ENCODE measurements around the gene GFER.
"Not testable (repeated sequence)": the region's sequence is repeated elsewhere in the genome, so short reads cannot be mapped to it uniquely, and the experiment has no call there.

GFER gene

DNA sequence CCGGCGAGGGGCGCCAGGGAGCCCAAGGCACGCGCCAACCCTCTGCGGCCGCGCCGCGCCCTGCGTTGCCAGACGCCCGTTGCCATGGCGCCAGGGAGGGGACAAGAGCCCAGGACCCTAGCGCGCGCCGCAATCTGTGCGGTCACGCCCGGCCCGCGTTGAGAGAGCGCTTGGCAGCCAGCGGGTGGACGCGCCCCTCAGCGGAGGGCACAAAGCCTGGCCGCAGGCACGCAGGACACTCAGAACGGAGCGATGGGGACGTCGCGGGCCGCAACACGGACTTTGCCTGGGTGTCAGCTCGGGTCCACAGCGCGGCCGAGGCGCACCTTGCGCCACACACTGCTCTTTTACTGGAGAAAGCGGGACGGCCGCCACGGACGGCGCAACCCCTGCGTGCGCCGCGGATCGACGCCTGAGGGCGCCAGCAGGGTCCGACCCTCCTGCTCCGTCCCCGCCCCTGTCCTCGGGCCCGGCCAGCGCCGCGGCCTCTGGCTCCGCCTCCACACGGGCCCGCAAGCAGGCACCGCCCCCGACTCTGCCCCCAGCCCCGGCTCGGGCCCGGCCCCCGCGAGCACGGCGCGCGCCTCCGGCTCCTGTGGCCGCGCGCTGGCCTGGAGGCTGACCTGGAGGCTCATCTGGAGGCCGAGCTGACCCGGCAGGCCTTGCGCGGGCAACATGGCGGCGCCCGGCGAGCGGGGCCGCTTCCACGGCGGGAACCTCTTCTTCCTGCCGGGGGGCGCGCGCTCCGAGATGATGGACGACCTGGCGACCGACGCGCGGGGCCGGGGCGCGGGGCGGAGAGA, at the start of gene GFER:
GFER (plus strand) TSS at position 650 of the 803 bp plus-strand sequence; CDS start at position 676, 26 bp downstream.
- peak; percentile 42 for DNase-seq

DNA sequence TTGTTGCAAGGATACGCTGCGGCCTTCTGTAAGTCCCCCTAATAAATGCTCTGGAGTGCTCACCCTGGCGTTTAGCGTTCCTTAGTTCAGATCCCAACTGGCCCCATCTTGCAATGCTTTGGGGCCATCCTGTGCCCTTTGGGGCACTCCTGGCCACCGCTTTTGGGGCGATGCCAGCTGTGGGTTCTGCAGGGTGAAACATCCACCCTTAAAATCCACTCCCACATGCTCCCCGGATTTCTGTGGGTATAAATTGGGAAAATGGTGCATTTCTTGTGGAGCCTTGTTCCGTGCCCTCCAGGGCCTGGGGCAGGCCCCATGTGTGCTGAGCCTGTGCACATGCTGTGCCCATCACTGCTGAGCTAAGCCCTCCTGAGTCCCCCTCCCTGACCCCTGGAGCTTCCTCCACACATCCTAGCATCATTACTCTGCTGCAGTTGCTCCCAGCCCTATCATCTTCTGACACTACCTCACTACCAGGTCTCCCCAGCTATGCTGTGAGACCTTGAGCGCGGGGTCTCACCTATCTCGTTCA, 47.0 kb upstream of the GFER start:
- no peak for DNase-seq

DNA sequence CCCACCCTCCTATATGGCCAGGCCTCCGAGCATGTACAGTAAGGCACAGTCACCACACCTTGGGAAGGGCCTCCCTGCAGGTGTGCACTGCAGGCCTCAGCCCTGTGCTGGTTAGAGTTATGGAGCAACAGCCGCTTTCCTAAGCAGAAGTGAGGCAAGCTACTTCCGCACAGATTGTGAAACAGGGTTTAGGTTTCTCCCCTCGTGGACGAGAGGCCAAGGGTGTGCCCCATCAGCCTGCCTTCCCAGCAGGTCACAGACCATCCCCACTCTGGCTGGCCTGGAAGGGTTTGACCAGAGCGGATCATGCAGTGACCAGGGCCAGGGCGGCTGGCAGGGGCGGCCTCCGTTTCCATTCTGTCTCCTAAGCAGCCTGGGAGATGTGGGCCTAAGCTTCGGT, 45.7 kb upstream of the GFER start:
- no peak for DNase-seq

DNA sequence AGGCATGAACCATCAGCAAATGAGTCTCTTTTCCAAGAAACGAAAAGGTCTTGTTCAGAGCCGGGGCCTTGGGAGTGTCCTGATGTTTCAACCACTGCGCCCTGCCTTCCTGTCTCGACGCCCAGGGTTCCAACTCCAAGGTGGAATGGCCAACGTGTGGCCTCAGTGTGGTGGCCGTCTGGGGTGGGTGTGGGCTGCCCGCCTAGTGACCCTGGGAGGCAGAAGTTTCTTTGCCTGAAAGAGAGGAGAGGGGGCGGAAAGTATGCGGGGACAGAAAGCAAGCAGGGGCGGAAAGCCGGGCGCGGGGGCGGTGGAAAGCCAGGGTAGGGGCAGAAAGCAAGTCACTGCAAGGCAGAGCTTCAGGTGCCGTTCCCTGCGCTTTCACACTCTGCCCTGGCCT, 45.1 kb upstream of the GFER start:
- no peak for DNase-seq

DNA sequence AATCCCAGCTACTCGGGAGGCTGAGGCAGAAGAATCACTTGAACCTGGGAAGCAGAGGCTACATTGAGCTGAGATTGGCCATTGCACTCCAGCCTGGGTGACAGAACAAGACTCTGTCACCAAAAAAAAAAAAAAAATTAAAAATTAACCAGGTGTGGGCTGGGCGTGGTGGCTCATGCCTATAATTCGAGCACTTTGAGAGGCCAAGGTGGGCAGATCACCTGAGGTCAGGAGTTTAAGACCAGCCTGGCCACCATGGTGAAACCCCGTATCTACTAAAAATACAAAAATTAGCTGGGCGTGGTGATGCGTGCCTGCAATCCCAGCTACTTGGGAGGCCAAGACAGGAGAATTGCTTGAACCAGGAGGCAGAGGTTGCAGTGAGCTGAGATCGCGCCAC, 44.2 kb upstream of the GFER start:
- not testable (repeated sequence) for DNase-seq

DNA sequence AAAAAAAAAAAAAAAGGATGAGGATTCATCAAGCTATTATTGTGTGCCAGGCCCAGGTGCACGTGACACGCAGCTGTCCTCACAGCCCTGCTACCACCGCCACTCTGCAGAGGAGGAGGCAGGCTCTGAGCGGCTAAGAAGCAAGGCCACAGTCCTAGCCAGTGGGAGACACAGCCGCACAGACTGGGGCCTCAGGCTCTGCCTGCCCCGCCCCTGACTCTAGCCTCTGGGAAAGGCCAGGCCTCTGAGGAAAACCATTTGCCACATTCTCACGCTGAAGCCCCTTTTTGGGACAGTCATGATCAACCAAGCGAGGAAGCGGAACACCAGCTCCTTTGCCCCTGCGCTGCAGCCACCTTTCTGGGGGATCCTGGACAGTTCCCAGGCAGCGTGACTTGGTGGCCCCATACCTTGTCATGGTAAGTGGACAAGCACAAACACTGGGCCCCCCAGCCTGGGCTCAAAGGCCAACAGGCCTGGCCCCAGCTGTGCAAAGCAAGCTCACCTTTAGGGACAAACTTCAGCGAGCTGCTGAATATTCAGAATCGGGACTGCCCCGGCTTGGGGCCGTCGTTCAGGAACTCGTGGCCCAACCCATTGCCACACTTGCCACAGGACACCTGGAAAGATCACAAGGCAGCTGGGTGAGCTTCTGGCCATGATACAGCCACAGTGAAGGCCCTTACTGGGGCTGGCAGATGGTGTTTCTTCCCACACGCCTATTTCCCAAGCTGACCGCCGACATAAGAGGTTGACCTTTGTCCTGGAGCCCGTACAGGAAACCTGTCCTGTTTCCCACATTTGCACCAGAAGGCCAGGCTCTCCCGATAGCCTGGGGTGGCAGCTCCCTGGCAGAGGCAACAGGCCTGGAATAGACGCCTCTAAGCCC, 43.5 kb upstream of the GFER start:
- no peak for DNase-seq

DNA sequence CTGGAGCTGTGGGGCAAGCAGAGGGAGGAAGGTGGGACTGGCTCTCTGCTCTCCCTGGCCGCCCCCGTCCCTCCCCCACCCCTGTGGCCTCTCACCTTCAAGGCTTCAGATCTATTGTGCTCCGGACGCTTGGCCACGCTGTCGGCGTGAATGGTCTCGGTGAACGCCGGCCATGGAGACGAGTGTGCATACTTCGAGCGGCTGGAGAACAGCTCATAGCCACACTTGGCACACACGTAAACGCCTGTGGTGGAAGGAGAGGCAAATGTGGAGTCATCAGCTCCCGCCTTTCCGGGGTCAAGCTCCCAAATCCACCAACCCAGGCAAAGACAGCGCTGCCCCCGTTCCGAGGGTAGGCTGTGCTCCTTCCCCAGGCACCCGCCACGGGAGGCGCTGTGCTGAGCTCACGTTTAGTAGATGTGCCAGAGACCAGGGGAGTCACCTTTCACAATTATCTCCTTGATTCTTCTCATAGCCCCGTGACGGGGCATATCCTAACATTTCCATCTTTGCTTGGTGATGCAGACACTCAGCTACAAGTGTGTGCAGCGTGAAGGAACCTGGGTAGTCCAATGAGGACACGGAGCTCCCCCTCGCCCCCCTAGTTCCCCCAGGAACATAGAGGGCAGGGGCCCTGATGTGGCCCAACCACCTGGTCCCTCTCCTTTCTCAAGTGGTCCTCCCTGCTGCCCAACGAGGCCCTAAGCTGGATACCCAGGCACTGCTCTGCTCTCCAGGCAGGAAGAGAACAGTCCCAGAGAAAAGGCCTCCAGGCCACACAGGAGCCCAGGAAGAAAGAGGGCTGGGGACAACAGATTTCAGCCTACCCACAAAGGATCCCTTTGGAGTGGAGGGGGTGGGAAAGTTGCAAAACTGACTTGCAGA, 42.6 kb upstream of the GFER start:
- no peak for DNase-seq

DNA sequence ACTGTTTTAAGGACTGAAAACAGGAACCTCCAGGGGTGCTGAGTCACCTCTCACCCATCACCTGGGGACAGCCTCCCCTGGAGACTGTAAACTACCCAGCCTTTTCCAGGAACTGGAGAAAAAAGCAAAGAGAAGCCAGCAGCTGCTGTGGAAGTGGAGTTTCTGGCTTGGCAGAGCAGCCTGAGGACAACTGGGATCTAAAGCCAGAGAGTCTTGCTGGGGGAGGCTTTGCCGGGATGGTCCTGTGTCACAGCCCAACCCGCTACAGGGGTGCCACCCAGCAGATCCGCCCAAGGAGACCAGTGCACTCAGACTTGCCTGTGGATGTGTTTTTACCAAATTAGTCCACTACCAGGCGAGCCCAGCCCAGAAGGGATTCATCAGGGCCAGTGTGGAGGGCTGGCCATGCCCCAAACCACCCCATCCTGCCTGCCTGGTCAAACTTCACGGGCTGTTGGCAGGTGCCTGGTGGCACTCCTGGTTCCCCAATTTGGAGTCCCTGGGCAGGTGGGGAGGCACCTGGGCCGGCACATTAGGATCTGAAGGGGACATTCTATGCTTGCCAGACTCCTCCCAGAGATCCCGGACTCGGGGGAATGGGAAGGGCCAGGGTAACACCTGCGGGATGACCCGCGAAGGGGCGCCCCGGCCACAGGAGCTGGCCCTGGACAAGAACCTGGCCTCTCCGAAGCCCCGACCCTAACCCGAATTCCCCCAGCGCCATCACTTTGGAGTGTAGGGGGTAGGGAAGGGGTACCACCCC, 41.8 kb upstream of the GFER start:
- no peak for DNase-seq

DNA sequence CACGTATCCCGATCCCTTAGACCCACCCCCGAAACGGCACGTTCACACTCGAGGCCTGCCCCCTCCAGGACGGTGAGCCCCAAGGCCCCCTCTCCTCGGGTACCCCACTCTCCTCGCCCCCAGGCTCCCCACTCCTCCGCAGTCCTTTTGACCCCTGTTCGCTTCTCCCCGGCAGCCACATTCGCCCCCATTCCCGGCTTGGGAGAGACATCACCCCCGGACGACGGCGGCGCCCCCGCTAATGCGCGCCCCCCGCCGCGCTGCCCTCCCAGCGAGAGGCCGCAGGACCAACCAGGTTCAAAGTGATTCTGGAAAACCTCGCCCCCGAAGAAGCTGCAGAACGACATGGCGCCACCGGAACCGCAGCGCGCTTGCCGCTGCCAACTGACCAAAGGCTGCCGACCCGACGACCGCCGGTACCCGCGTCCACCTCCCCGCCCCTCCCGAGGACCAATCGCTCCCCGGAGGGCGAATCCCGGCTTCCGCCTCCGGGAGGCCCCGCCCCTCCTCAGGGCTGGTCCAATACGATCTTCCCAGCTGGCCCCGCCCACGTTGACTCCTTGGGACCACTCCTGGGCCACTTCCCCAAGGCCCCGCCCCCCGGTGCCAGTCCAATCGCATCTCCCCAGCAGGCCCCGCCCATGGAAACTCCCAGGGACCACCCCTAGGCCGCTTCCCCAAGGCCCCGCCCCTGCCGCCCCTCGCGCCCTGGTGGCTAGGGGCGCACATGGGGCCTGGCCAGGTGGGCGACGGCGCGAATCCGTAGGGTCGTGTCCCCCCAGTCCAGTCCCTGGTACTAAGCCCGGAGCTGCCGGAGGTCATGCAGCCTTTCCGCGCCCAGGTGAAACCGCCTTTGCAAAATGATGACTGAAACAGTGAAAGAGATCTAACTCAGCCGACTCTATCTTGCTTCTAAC, 40.9 kb upstream of the GFER start, which contains the start of gene MSRB1:
MSRB1 (minus strand) TSS at position 390 of the 917 bp plus-strand sequence; CDS start at position 347, 43 bp downstream.
- DNase-seq: peak; percentile 90

DNA sequence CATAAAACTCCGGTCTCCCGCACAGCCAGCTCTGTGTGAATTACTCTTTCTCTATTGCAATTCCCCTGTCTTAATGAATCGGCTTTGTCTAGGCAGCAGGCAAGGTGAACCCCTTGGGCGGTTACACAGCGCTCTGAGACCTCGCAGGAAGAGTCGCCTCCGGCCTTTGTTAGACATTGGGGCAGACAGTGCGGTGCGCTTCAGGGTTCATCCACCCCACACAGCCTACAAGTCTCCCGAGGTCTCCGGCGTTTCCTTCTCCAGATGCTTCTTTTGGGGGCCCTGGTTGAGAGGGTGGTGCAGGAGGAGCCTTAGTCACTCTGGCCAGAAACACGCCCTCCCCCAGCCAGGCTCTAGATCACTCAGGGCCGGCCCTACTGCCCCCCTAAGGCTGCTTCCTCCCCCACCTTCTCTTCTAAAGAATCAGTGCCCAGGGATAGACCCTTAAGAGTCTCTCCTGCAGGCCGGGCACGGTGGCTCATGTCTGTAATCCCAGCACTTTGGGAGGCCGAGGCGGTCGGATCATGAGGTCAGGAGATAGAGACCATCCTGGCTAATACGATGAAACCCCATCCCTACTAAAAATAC, 39.3 kb upstream of the GFER start:
- DNase-seq: no peak

DNA sequence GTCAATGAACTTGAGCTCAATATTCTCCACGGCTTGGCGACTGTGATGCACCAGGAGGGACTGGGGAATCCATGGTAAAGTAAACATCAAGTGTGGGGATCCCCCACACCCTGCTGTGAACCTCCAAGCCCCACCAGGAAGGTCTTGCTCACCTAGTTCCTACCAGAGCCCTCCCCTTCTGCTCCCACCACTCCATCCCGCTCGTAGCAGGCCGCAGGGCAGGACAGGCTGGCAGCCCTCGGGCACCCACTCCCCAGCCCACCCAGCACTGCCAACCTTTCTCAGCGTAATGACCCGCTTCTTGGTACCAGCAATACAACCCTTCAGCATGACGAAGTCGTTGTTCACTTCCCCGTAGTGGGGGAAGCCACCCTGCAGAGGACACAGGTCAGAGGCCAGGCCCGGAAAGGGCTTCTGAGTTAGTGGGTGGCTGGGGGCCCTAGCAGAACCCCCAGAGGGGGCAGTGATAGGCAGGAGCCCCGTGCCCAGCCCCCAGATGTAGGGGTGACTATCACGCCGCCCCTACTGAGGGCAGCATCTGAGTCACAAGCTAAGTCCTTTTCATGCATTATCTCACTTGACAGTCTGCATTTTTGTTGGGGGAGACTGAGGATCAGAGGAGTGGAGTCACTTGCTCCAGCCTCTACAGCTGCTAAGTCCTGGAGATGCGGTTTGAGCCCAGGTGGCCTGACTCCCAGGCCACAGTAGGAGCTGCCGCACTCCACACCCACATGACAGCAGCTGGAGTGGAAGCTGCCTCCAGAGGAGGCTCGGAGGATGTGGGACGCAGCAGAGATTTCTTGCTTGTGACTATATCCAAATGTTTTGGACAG, 38.2 kb upstream of the GFER start:
- no peak for DNase-seq

DNA sequence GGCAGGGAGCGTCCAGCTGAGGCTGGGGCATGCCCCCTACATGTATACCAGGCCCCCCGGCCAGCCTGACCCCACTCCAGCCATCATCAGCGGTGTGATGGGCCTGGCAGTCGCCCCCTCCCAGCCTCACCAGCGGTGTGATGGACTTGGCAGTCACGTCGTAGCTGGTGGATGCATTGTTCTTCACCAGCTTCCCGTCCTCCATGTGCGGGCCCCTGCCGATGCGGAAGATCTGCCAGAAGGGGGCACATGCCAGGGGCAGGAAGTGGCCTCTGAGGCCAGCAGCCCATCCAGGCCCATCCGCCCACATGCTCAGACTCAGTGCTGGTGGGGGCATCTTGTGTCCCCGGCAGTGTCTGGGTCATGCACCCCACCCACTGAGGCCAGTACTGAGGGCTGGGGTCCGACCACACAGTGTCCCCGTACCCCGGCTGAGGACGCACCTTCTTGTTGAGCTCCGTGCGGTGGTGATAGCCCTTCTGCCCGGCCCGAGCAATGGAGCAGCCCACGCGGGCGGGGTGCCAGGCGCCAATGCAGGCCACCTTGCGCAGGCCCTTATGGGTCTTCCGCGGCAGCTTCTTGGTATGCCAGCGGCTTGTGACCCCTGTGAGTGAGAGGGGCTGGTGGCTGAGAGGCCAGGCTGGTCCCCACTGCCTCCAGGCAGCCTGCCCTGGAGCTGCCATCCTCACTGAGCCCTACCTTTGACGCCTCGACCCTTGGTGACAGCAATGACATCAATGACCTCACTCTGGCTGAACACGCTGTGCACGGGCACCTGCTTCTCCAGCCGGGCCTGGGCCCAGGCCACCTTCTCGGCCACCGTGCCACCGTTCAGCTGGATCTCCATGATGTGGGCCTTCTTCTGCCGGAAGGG, 37.3 kb upstream of the GFER start:
- no peak for DNase-seq

DNA sequence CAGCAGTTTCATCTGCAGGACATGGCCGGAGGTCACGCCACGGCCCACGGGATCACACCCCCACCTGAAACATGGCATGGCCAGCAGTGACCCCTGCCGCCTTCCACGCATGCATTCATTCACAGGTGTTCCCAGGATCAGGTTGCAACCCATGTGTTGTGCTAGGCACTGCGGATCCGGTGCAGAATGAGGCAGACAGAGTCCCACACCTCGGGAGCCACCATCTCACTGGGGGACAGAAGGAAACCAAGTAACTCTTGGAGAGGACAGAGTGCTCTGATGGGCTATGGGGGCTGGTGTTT, 36.7 kb upstream of the GFER start:
- DNase-seq: no peak

DNA sequence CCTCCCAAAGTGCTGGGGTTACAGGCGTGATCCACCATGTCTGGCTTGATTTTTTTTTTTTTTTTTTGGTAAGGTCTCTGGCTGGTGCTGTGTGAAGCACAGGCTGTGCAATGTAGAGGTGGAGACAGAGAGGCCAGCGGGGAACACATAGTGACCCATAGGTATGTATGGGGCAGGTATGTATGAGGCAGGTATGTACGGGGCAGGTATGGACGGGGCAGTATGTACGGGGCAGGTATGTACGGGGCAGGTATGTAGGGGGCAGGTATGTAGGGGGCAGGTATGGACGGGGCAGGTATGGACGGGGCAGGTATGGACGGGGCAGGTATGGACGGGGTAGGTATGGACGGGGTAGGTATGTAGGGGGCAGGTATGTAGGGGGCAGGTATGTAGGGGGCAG, 34.5 kb upstream of the GFER start:
- no peak for DNase-seq

DNA sequence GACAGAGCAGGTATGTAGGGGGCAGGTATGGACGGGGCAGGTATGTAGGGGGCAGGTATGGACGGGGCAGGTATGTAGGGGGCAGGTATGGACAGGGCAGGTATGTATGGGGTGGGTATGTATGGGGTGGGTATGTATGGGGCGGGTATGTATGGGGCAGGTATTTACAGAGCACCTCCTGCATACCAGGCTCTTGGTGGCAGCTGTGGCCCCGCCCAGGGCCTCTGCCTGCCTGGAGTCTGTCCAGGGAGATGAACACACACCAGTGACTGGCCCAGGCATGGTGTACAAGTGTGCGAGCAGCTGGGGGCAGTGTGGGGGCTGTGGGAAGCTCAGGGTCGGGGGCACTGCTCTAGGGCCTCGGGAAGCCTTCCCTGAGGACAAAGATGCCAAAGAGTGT, 33.9 kb upstream of the GFER start:
- DNase-seq: no peak

DNA sequence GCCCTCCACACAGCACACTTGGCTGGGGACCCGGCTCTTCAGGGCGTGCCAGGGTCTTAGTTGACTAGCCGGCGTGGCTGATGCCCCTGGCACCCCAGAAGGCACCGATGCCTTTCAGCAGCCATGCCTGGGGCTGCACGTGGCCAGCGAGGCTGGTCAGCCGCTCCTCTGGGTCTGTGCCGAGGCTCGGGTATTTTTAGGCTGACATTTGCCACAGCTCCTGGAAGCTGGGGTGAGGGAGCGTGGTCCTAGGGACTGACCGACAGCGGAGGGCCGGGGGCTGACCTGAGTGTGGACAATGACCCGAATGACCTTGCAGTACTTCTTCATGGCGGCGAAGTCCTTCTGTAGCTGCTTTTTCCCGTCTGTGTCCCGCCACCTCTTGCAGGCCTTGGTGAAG, 33.4 kb upstream of the GFER start:
- DNase-seq: no peak

DNA sequence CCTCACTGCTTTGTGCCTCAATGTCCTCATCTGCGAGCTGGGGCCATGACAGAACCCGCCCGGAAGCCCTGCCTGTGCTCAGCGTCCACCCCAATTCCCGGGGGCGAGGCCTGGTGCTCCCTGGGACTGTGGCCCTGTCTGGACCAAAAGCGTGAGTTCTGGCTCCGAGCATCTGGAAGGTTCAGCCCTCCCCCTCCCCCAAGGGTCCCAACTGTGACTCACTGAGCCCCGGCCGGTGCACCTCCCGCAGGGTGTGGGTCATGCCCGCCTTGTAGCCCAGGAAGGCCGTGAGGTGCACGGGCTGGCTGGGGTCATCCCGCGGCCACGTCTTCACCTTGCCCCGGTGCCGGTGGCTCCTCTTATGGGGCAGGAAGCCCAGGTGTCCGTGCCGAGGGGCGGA, 30.3 kb upstream of the GFER start:
- DNase-seq: no peak

DNA sequence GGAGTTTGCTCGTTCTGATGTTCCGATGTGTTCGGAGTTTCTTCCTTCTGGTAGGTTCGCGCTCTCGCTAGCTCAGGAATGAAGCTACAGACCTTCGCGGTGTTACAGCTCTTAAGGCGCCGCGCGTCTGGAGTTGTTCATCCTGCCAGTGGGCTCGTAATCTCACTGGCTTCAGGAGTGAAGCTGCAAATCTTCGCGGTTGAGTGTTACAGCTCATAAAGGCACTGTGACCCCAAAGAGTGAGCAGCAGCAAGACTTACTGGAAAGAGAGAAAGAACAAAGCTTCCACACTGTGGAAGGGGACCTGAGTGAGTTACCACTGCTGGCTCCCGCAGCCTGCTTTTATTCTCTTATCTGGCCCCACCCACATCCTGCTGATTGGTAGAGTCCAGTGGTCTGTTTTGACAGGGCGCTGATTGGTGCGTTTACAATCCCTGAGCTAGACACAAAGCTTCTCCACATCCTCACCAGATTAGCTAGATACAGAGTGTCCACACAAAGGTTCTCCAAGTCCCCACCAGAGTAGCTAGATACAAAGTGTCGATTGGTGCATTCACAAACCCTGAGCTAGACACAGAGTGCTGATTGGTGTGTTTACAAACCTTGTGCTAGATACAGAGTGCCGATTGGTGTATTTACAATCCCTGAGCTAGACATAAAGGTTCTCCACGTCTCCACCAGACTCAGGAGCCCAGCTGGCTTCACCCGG, 26.4 kb upstream of the GFER start:
- not testable (repeated sequence) for DNase-seq
